CD4-positive, alpha-beta T cell (primary cell): ENCODE measurements around the gene POLR3E. TPM values are rescaled to one million over a fixed set of nuclear protein-coding genes. Genes with fewer than 3 reads are reported as not detected.
A peak's percentile ranks its signal among the peaks of the same experiment; 100 is the strongest.

ENCODE experiments used
- ATAC-seq: fragments of 200-7000 bp; cut with Tn5 transposase; one replicate; pipeline ENCODE4 v1.10.0; 2022; ENCODE audit warnings: mild to moderate bottlenecking; ENCODE audit not compliant: poor library complexity
- CTCF ChIA-PET: fragments of 350-600 bp; sonication (Branson Sonifier 250); formaldehyde crosslinking; loops from one replicate; lab custom pipeline; 2021; ENCODE audit warnings: antibody characterized with exemption, inconsistent platforms; lab: Charles Lee
- POLR2A ChIA-PET: fragments of 350-600 bp; sonication (Branson Sonifier 250); formaldehyde crosslinking; loops from one replicate; lab custom pipeline; 2021; ENCODE audit warnings: antibody characterized with exemption, inconsistent platforms; lab: Charles Lee
- DNase-seq, 14 experiments: peaks; one replicate each; pipeline ENCODE4 v3.0.0-alpha.2; 2013 to 2020; ENCODE audit warnings: mixed read lengths in 2 of 14
- H3K27ac ChIP-seq, 2 donors: one replicate each; pipeline versions ENCODE4 v1.5.1 to v1.7.0; 2013; ENCODE audit warnings: low read length in 2 of 2, low read depth in 1 of 2, mild to moderate bottlenecking in 1 of 2
- H3K27me3 ChIP-seq, 2 experiments: 1 replicate in 1 of 2; 2 replicates in 1 of 2; pipeline versions ENCODE4 v1.6.1 to v1.7.0; 2013; ENCODE audit warnings: low read length in 2 of 2, control low read depth in 1 of 2, mild to moderate bottlenecking in 1 of 2, moderate library complexity in 1 of 2; ENCODE audit not compliant: insufficient read depth in 2 of 2, control insufficient read depth in 1 of 2
- H3K36me3 ChIP-seq: one replicate; pipeline ENCODE4 v1.6.1; 2013; ENCODE audit warnings: low read length, control low read depth; ENCODE audit not compliant: insufficient read depth
- H3K4me1 ChIP-seq: one replicate; pipeline ENCODE4 v1.6.1; 2013; ENCODE audit warnings: low read length, control low read depth; ENCODE audit not compliant: insufficient read depth
- H3K4me3 ChIP-seq: one replicate; pipeline ENCODE4 v1.5.1; 2013; ENCODE audit warnings: mild to moderate bottlenecking, low read length, moderate library complexity
- H3K9me3 ChIP-seq, 2 experiments: 1 replicate in 1 of 2; 2 replicates in 1 of 2; pipeline versions ENCODE4 v1.6.1 to v1.7.0; 2013; ENCODE audit warnings: low read length in 2 of 2, mild to moderate bottlenecking in 2 of 2, control low read depth in 1 of 2, moderate library complexity in 1 of 2; ENCODE audit not compliant: control insufficient read depth in 1 of 2, insufficient read depth in 1 of 2
- H3K27ac Mint-ChIP-seq: one replicate; pipeline ENCODE4 v1.8.0; 2020; ENCODE audit warnings: mixed read lengths
- H3K27me3 Mint-ChIP-seq: one replicate; pipeline ENCODE4 v1.8.0; 2021; ENCODE audit warnings: mixed read lengths
- H3K36me3 Mint-ChIP-seq: one replicate; pipeline ENCODE4 v1.8.0; 2021; ENCODE audit warnings: low read depth, mixed read lengths
- H3K4me1 Mint-ChIP-seq: one replicate; pipeline ENCODE4 v1.8.0; 2021; ENCODE audit warnings: low read depth, mixed read lengths
- H3K4me3 Mint-ChIP-seq: one replicate; pipeline ENCODE4 v1.8.0; 2020; ENCODE audit warnings: mild to moderate bottlenecking, mixed read lengths
- H3K9me3 Mint-ChIP-seq: one replicate; pipeline ENCODE4 v1.8.0; 2020; ENCODE audit warnings: mixed read lengths
- intact Hi-C, 2 experiments: fragments of 100-400 bp; cut with DNase I in 1 of 2; cut with micrococcal nuclease in 1 of 2; formaldehyde crosslinking; loops; one replicate each; pipeline versions ENCODE4 v1.15.1 to v1.9.0; 2023 to 2025; cut with DNase I, micrococcal nuclease
- total RNA-seq, 174 experiments: library from RNA in 2 of 174; stranded (reverse) in 2 of 174; gene quantifications; one replicate each; pipeline ENCODE4 v1.2.3 and lab custom pipeline; 2021 to 2026
- TF ChIP-seq, protein P1 (sequence below): fragments of 200-600 bp; IDR thresholded peaks from one replicate; pipeline ENCODE4 v1.8.0; 2022; ENCODE audit warnings: antibody characterized with exemption, mild to moderate bottlenecking

POLR3E gene
- total RNA-seq, 2 experiments from 2014 or later, result 239 to 242 TPM

DNA sequence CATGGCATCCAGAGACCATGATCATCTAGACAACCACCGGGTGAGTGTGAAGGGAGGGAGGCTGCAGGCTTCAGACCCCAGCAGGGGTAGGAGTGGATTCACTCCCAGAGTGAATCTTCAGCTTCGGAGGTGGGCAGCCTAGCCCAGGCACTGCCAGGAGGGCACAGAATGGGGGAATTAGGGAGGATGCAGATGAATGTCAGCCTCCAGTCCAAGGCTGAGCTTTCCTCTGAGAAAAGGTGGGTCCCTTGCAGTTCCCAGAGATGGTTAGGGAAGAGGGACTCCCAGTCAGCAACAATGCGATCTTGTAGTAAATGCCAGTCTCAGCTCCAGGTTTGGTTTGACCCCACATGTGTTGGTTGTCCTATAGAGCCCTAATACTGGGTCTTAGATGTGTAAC lies 36.7 kb upstream of the POLR3E start:
- intact Hi-C loops, result no loop called here
- Mint-ChIP-seq H3K27ac (no peak overlapping the region), H3K4me1 (peaks cover 19% of the 10 kb centered on the region), H3K36me3 (peaks cover 63% of the 10 kb centered on the region), H3K27me3 (no peaks in the 10 kb centered on the region), H3K4me3 (no peak overlapping the region), H3K9me3 (no peaks in the 10 kb centered on the region)
- Histone ChIP-seq H3K36me3 (peaks cover 34% of the 10 kb centered on the region), H3K4me1 (peaks cover 29% of the 10 kb centered on the region), H3K27me3 (no peaks in the 10 kb centered on the region), H3K9me3 (no peaks in the 10 kb centered on the region), H3K27ac (no peak overlapping the region), H3K4me3 (no peak overlapping the region)
- CTCF ChIA-PET, result interaction anchor here (1.1 kb wide), 1 partner anchor 183 kb away, joined by 3 read pairs; no protein-coding TSS in a partner anchor
- ATAC-seq (no peak), DNase-seq (no peak)
- POLR2A ChIA-PET, result interaction anchor here (1.0 kb wide), 1 partner anchor 54 kb away, joined by 3 read pairs; the partner anchor contains the start of gene EEF2K
- TF ChIP-seq, protein P1, sequence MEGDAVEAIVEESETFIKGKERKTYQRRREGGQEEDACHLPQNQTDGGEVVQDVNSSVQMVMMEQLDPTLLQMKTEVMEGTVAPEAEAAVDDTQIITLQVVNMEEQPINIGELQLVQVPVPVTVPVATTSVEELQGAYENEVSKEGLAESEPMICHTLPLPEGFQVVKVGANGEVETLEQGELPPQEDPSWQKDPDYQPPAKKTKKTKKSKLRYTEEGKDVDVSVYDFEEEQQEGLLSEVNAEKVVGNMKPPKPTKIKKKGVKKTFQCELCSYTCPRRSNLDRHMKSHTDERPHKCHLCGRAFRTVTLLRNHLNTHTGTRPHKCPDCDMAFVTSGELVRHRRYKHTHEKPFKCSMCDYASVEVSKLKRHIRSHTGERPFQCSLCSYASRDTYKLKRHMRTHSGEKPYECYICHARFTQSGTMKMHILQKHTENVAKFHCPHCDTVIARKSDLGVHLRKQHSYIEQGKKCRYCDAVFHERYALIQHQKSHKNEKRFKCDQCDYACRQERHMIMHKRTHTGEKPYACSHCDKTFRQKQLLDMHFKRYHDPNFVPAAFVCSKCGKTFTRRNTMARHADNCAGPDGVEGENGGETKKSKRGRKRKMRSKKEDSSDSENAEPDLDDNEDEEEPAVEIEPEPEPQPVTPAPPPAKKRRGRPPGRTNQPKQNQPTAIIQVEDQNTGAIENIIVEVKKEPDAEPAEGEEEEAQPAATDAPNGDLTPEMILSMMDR, result no peak

DNA sequence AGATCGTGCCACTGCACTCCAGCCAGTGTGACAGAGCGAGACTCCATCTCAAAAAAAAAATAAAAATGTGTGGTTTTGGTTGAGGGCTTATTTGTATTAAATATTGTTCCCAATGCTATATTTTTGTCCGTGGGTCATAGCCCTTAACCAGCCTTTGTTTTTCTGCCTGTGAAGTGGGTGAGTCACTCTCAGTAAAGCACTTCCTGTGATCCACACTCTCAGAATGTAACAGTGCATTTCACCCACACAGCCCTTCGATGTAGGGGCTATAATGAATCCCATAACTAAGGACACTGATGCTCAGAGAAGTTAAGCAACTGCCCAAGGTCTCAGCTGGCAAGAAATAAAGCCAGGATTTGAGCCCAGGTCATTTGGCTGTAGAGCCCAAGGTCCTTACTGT lies 34.7 kb upstream of the POLR3E start:
- peaks cover 19% of the 10 kb centered on the region for H3K4me1 Mint-ChIP-seq
- H3K4me3 ChIP-seq, result no peak overlapping the region
- no peaks in the 10 kb centered on the region for H3K27me3 ChIP-seq
- H3K9me3 Mint-ChIP-seq, result no peaks in the 10 kb centered on the region
- H3K27ac ChIP-seq, result no peak overlapping the region
- DNase-seq (peak in 3 of 14 experiments; percentile 2 to 17 (median 11)), ATAC-seq (peak; percentile 32)
- H3K36me3 Mint-ChIP-seq, result peaks cover 59% of the 10 kb centered on the region
- TF ChIP-seq, protein P1, result no peak
- ChIA-PET POLR2A (no interaction called here), CTCF (interaction anchor here (0.6 kb wide), 1 partner anchor 1042 kb away, joined by 4 read pairs; no protein-coding TSS in a partner anchor)
- H3K4me1 ChIP-seq, result peaks cover 32% of the 10 kb centered on the region
- H3K27me3 Mint-ChIP-seq, result no peaks in the 10 kb centered on the region
- no peak overlapping the region for H3K4me3 Mint-ChIP-seq
- intact Hi-C loops, result no loop called here
- H3K27ac Mint-ChIP-seq, result no peak overlapping the region
- peaks cover 32% of the 10 kb centered on the region for H3K36me3 ChIP-seq
- H3K9me3 ChIP-seq, result no peaks in the 10 kb centered on the region

DNA sequence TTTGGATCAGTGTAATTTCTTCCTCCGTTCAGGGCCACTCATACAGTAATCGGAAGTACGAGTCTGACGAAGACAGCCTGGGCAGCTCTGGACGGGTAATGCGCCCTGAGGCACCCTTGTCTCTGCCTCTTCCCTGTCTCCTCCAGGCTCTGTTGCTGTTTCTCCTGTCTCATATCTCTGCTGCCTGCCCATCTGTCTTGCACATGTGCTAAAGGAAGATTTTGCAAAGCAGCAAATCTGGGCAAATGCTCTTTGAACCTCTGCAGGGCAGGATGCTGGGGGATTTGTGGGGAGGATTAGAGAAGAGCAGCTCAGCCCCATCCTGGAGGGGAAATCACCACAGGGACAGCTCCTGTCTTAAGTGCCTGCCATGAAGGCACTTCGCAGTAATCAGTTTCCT lies 32.4 kb upstream of the POLR3E start:
- H3K4me3 Mint-ChIP-seq, result no peak overlapping the region
- TF ChIP-seq, protein P1, result no peak
- peaks cover 47% of the 10 kb centered on the region for H3K36me3 Mint-ChIP-seq
- intact Hi-C loops, result no loop called here
- H3K27me3 ChIP-seq, result no peaks in the 10 kb centered on the region
- no peaks in the 10 kb centered on the region for H3K9me3 ChIP-seq
- peaks cover 32% of the 10 kb centered on the region for H3K4me1 ChIP-seq
- no peaks in the 10 kb centered on the region for H3K9me3 Mint-ChIP-seq
- ChIA-PET POLR2A (no interaction called here), CTCF (interaction anchor here (0.7 kb wide), 1 partner anchor 32 kb away, joined by 3 read pairs; no protein-coding TSS in a partner anchor)
- H3K36me3 ChIP-seq, result peaks cover 23% of the 10 kb centered on the region
- H3K27ac Mint-ChIP-seq, result peak overlapping the region; percentile 66
- peaks cover 19% of the 10 kb centered on the region for H3K4me1 Mint-ChIP-seq
- ATAC-seq (no peak), DNase-seq (peak in 4 of 14 experiments; percentile 10 to 30 (median 14))
- H3K4me3 ChIP-seq, result no peak overlapping the region
- H3K27ac ChIP-seq, result no peak overlapping the region
- H3K27me3 Mint-ChIP-seq, result no peaks in the 10 kb centered on the region
